ENCODE measurements around the gene IFIT1B. TPM values are rescaled to one million over a fixed set of nuclear protein-coding genes. Genes with fewer than 3 reads are reported as not detected.

Gene IFIT1B
- total RNA-seq, 1 experiment from 2014 or later: not detected

DNA sequence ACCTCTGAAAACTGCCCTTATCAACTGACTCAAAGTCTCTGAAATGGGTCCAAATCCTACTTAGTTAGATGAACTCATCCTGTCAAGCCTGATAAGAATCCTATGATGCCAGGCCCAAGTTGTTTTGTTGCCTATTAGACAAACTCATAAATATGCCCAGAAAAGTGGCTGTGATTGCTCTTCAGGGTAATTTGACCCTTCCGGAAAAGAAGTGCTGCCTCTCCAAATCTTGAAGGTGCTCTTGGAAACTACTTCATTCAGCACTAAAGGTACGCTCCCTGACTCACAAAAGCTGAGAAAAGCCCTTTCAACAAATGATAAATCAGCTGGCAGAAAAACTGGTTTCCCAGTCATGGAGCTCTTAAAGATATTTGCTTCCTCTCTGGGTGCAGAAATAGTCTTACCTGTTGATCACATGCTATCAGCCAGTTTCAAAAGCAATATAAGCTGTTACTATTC, 43.2 kb downstream of the IFIT1B start:
- POLR2A ChIA-PET: no interaction called here
- Histone ChIP-seq H3K4me1 (ENCODE audit: control insufficient read depth in 1 of 2, insufficient read depth in 2 of 2, low read length in 2 of 2) (peaks cover 0 to under 1% of the 10 kb centered on the region in 2 experiments; a peak in 3 of 4 replicates), H3K9me3 (ENCODE audit: control insufficient read depth in 1 of 2, insufficient read depth in 1 of 2, low read depth in 1 of 2, low read length in 2 of 2) (no peaks in the 10 kb centered on the region), H3K9me2 (ENCODE audit: insufficient read depth) (no peaks in the 10 kb centered on the region), H3K4me2 (ENCODE audit: low read length) (no peak overlapping the region), H2AFZ (ENCODE audit: low read depth, low read length, poor library complexity, severe bottlenecking) (no peak overlapping the region), H3K36me3 (ENCODE audit: control insufficient read depth in 1 of 2, insufficient read depth in 2 of 2, low read length in 2 of 2) (peaks cover 7 to 15% of the 10 kb centered on the region in 2 experiments; a peak in 2 of 4 replicates), H4K20me1 (ENCODE audit: insufficient read depth) (no peaks in the 10 kb centered on the region), H3K79me2 (ENCODE audit: insufficient read depth, low read length) (peaks cover 25% of the 10 kb centered on the region), H3K27ac (ENCODE audit: low read depth, low read length) (no peak overlapping the region), H3K4me3 (replicated peaks in 1 of 2; ENCODE audit: low read depth in 1 of 2, low read length in 2 of 2) (no peak overlapping the region), H3K9ac (ENCODE audit: low read length) (no peak overlapping the region), H3K27me3 (ENCODE audit: insufficient read depth, low read length) (no peaks in the 10 kb centered on the region)
- ATAC-seq: no peak
- CTCF ChIA-PET: no interaction called here
- intact Hi-C loops (cut with micrococcal nuclease): no loop called here
- no peak for DNase-seq (ENCODE audit: low read depth, low spot score)
- BruUV-seq (replicated peaks): no TSS peak
- RAD21 ChIA-PET (ENCODE audit: low non-redundant PET in 1 of 2, low total read pairs in 2 of 2, uncharacterized antibody in 2 of 2, unreplicated experiment in 2 of 2): no interaction called here
- no peak for TF ChIP-seq SIN3A (IDR thresholded peaks at IDR 0.05; ENCODE audit: low read depth)

DNA sequence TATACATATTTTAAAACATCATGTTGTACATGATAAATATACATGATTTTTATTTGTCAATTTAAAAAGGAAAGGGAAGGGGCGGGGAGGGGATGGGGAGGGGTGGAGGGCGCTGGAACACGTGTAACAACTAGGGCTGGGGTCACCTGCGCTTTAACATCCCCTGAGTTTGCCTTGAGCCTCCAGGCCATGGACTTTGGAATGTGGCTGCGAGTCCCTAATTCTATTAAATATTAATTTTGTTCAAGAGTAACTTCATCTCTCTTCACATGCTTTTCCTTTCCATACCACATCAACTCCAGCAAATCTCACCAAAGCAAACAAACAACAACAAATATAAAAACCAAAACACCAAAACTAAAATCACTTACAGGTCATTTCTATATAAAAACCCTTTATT, 47.1 kb downstream of the IFIT1B start:
- H3K4me2 ChIP-seq (ENCODE audit: low read length): no peak overlapping the region
- no peaks in the 10 kb centered on the region for H4K20me1 ChIP-seq (ENCODE audit: insufficient read depth)
- peaks cover 0 to 14% of the 10 kb centered on the region in 2 experiments; a peak in 2 of 4 replicates for H3K4me1 ChIP-seq (ENCODE audit: control insufficient read depth in 1 of 2, insufficient read depth in 2 of 2, low read length in 2 of 2)
- no TSS peak for BruUV-seq (replicated peaks)
- no peaks in the 10 kb centered on the region for H3K9me2 ChIP-seq (ENCODE audit: insufficient read depth)
- H3K4me3 ChIP-seq (replicated peaks in 1 of 2; ENCODE audit: low read depth in 1 of 2, low read length in 2 of 2): no peak overlapping the region
- no peak for ATAC-seq
- H3K27me3 ChIP-seq (ENCODE audit: insufficient read depth, low read length): no peaks in the 10 kb centered on the region
- H3K36me3 ChIP-seq (ENCODE audit: control insufficient read depth in 1 of 2, insufficient read depth in 2 of 2, low read length in 2 of 2): peaks cover 0 to 1% of the 10 kb centered on the region in 2 experiments; a peak in 1 of 4 replicates
- H3K9ac ChIP-seq (ENCODE audit: low read length): no peak overlapping the region
- ChIA-PET RAD21 (ENCODE audit: low non-redundant PET in 1 of 2, low total read pairs in 2 of 2, uncharacterized antibody in 2 of 2, unreplicated experiment in 2 of 2) (no interaction called here), CTCF (no interaction called here), POLR2A (no interaction called here)
- intact Hi-C loops (cut with micrococcal nuclease): loop anchor here (5.0 kb wide), 2 partner anchors 1157 to 1437 kb away; no protein-coding TSS in a partner anchor
- no peaks in the 10 kb centered on the region for H3K79me2 ChIP-seq (ENCODE audit: insufficient read depth, low read length)
- TF ChIP-seq, protein P1, sequence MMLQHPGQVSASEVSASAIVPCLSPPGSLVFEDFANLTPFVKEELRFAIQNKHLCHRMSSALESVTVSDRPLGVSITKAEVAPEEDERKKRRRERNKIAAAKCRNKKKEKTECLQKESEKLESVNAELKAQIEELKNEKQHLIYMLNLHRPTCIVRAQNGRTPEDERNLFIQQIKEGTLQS (IDR thresholded peaks at IDR 0.05): no peak
- no peak for TF ChIP-seq YY1 (IDR thresholded peaks at IDR 0.05; ENCODE audit: extremely low read depth, insufficient replicate concordance, low read depth, low read length)
- no peak overlapping the region for H3K27ac ChIP-seq (ENCODE audit: low read depth, low read length)
- no peak for DNase-seq (ENCODE audit: low read depth, low spot score)
- H3K9me3 ChIP-seq (ENCODE audit: control insufficient read depth in 1 of 2, insufficient read depth in 1 of 2, low read depth in 1 of 2, low read length in 2 of 2): no peaks in the 10 kb centered on the region
- no peak overlapping the region for H2AFZ ChIP-seq (ENCODE audit: low read depth, low read length, poor library complexity, severe bottlenecking)

Data from HCT116 (cell line).